Stimulated activated CD4-positive, alpha-beta T cell treated with anti-CD3 and anti-CD28 coated beads, Interleukin-2, amount 100 ng/mL, for 48 hours (primary cell): ENCODE data around the gene GNAI3.

Experiments used
- DNase-seq, 2 donors: peaks; one replicate each; pipeline ENCODE4 v3.0.0-alpha.2; 2020

GNAI3 gene

DNA sequence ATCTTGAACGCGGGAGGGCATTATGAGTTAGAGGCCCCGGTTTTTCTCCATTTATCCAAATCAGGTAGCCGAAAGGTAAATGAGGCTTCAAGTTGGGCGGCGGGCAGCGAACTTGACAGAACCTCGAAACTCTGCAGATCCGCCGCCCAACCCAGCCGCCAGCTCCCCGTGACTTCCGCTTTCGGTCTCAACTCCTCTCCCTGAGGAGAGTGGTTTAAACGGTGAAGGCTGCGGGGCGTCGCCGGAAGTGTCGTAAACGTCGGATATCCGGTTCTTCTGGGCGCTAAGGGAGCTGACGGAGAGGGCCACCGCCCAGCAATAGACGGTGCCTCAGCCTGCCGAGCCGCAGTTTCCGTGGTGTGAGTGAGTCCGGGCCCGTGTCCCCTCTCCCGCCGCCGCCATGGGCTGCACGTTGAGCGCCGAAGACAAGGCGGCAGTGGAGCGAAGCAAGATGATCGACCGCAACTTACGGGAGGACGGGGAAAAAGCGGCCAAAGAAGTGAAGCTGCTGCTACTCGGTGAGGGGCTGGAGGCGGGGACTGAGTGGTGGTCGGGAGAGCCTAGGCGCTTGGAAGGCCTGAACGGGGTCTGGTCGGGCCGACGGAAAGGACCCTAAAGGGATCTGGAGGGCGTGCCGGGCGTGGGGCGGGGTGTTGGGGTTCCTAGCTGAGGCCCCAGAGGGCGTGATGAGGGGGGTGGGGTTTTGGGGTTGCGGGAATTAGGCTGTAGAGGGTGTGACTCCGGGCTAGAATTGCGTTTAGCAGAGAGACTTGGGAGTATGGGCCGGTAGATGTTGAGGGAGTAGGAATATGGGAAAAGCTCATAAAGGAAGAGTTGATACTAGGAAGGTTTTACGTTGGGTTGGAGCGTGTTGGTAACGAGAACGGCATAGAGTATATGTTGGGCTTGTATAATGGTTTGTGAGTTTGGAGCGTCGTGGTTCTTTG, at the start of gene GNAI3:
Gene GNAI3 (plus strand): TSS at position 295 of the 947 bp plus-strand sequence. CDS start 106 bp downstream, at position 401.
- DNase-seq, result peak; percentile 88 to 91

DNA sequence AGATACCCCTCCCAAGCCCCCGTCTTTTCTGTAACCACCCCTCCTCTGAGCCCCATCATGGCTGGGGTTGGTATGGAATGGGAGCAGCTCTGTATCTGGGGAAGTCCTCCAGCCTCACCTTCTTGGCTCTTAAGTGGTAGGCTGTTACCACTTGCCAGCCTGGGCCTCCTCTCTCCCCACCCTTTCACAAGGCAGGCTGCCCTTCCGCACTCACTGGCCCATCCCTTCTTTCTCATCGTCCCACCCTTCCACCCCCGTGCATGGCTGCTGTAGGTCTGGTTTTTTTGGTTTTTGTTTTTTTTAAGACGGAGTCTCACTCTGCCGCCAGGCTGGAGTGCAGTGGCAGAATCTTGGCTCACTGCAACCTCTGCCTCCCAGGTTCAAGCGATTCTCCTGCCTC, 49.3 kb upstream of the GNAI3 start:
- DNase-seq, result no peak

DNA sequence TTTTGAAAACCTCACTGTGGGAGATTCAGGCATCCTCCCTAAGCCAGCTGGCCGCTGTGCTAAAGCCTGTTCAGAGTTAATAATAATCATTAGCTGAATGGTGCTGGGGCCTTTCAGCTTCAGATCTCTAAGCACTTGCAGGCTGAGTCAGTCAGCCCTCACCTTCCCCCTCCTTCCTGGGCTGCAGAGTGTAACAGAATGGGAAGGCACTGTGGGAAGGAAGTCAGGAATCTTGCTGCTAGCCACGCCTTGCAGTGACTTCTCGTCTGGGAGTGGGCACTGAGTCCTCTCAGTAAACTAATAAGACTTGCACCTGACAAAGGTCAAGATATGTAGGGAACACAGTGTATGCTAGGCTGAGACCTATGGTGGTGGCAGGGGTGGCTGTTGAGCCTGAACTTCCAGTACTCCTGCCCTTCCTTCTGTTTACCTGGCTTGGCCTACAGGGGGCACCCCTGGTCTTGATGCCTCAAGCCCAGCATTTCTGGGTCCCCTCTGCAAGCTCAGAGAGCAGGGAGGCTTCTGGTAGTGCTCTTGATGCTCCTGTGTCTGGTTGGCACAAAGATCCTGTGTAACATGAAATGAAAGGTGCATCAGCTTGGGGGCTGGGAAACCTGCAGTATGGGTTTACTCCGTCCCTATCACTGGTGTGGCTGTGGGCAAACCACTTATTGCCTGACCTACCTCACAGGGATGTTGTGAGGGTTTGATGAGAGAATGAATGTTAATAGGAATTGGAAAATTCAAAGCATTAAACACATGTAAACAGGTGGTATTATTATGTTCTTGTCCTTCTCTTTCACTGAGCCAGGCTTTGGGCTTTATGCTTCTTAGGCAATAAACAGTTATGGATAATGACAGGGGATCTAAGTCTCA, 48.5 kb upstream of the GNAI3 start:
- peak; percentile 49 to 61 for DNase-seq

DNA sequence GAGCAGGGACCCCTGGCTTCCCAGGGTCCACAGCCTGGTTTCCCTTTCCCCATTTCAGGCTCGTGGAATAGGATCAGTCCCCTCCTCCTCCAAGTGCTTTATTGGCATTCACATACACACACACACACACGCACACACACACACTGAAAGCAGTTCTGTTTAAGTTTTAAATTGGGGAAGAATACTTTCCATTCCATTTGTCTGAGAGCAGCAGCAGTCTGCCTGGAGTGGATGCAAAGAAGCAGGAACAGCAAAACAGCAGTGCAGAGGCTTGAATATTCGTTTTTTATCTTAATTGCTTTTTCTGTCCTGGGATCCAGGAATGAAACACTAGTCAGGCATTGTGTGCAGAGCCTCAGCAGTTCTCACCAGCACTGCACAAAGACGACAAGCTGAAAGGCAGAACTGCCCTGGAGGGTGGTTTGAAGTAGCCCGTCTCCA, 47.5 kb upstream of the GNAI3 start:
- no peak for DNase-seq

DNA sequence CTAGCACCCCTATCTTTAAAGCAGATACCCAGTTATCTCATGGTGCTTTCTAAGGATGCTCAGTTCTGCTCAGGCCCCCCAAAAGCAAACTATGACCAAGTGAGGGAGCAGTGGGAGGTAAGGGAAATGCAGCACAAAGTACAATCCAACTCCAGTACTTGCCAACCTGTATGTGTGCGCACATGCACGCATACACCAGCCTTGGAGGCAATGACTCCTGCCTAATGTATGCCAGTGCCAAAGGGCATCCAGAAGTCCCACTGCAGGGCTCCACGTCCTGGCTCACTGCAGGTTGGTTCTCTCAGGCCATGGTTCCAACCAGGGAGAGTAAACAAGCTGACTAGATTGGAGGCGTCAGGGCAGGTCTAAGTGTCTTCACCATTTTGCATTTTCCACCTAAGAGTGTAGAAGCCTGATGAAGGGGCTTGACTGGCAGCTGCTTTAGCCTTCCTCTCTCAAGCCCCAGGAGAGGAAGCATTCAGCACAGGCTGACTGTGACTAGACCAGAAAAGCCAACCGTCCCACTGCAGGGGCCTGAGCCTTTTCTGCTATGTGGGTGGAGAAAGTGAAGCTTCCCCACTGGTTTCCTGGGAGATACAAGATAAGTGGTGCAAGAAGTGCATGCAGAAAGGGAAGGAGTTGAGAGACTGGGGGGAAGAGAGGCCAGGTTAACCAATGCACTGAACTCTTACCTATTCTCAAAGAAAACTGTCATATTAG, 46.6 kb upstream of the GNAI3 start:
- no peak for DNase-seq

DNA sequence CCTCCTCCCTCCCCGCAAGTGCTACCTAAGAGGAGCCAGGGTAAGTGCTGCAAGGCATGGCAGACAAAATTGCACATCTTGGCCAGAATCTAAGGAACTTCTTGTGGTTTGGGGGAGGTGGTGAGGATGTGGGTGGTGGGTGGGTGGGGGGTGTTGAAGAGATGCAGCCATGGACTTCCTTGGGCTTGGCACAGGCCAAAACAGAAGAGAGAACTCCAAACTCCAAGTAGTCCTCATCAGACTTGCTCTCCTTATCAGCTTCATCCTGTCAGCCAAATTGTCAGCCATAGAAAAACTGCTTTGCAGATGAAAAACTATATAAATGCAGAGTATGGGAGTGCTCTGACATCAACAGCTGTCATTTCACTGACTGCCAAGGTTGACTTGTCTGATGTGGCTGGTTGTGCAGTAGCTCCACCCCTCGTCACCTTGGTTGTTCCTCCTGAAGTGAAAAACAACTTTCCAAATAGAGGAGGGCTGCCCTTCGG, 46.0 kb upstream of the GNAI3 start:
- no peak for DNase-seq

DNA sequence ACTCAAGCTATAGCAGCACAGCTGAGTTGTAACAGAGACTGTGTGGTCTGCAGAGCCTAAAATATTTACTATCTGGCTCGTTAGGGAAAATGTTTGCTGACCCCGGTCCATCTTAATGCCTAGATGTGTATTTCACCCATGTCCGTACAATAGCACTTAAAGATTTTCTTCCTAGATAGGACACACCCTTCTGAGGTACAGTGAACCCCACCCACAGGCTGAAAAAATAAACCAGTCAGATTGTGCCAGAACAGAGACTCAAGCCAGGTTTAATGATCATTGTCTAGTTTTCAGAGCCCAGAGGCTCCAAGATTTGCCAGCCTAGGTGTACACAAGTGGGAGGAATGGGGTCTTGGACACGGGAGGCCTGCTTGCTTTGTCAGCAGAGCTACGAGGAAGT, 44.5 kb upstream of the GNAI3 start:
- DNase-seq, result no peak

DNA sequence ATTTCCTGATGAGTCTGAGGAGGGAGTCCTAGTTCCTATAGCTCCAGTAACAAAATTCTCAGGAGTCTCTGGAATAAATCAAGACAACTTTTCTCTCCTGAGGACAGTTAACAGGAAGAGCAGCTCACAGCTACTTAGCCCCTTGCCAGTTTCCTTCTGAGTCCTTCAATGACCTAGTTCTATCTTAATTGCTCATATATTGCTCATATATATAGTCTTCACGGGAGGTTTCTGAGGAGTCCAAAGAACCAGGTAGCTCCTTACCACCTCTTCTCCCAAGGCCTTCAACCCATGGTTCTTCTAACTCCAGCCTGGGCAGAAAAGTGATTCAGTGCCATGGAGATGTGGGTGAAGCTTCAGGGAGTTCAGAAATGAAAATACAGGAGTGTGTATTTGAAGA, 43.4 kb upstream of the GNAI3 start:
- no peak for DNase-seq

DNA sequence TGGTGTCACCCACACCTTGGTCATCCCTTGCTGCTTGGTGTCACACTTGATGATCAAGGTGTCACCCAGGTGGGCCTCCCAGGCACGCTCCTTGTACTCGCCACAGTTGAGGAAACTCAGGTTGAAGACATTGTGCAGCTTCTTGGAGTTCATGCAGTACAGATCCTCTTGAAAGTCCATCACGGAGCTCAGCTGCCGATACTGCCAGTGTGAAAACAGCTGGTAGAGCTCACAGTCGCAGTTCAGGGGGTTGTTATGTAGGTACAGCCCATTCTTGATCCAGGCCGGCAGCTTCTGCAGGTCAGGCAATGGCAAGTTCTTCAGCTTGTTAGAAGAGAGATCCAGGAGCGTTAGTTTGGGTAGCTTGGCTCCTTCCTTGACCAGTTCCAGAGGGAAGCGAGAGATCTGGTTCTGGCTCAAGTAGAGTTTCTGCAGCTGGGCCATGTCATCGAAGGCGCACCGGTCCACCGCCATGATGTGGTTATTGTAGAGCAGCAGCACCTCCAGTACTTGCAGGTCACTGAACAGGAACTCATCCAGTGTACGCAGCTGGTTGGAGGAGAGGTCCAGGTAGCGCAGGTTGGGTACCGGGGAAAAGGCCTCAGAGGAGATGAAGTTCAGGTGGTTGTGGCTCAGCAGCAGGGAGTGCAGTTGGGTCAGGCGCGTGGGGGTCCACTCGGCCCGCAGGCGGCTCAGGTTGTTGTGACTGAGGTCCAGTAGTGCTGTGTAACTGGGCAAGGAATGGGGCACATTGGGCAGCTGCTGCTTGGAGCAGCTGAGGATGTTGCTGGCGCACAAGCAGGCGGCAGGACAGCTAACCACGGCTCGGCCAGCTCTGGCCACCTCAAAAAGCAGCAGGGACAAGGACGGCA, 40.2 kb upstream of the GNAI3 start:
- no peak for DNase-seq

DNA sequence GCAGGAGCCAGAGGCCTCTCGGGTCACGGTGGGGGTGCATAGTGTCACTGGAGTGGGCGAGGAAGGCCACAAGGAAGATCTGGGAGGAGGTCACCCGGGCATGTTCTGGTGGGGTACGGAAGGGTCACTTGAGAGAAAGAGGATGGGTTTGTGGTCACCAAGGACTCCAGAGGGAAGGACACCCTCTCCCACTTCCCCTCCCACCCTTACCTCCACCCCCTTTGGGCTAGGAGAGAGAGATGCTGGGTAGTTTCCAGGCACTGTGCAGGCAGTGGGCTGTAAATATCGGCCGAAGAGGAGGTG, 39.6 kb upstream of the GNAI3 start:
- no peak for DNase-seq

DNA sequence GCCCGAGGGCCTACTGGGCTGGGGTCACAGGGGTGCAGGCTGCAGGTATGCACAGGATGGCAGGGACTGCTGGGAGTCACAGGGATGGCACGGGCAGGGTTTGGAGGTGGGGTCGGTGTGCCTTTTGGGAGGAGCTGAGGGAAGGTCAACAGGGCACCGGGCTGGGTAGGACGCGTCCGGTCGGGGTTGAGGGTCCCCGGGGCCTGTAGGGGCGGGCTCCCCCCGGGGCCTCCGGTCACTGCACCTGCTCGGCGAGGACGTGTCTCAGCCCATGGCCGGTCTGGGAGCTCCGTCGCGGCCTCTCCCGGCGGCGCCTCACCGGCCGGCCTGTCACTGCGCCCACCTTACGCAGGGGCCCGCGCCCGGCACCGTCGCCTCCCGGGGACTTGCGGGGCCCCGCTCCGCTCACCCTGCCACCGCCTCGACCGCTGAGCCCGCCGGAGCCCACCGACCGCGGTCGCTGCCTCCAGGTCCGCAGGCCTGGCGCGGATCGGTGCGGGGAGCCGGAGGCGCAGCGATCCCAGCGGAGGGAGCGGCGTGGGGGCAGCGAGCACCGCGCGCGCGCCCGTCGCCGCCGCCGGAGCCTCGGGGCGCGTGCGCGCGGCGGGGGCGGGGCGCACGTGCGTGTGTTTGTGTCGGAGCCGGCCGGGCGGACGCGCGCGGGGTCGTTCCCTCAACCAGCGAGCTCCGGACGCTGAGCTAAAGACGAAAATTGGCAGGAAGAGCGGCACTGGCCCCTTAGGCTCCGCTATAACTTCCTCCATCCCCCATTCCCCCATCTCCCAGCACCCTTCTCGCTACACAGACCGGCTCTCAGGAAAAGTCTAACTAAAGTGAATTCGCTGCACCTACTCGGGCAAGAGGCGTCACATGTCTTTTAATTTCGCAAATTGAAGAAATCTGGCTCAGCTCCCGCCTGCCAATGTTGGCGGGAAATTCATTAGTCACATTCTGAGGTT, 39.0 kb upstream of the GNAI3 start, which contains the start of gene AMIGO1:
Gene AMIGO1 (minus strand): TSS at position 552 of the 959 bp plus-strand sequence. CDS start 815 bp downstream, outside the sequence.
- peak; percentile 52 to 61 for DNase-seq

DNA sequence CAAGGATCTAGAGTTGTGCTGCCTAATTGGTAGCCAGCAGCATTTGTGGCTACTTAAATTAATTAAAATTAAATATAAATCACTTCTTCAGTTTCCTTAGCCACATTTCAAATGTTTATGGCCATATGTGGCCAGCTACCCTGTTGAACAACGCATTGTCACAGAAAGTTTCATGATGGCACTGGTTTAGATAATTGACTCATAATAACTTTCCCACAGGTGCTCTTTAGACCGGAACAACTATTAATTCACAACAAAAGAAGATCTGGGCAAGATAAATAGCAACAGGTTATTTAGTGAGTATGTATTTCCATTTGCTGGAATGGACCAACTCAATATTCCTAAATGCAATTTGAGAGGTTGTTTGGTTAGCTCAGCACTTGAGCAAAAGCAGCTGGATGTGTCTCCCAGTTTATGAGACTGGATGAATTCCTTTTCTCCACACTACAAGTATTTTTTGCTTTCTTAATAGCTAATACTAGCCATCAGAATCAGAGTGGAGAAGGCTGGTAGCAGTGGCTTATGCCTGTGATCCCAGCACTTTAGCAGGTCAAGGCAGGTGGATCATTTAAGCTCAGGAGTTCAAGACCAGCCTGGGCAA, 35.2 kb upstream of the GNAI3 start:
- DNase-seq, result no peak

DNA sequence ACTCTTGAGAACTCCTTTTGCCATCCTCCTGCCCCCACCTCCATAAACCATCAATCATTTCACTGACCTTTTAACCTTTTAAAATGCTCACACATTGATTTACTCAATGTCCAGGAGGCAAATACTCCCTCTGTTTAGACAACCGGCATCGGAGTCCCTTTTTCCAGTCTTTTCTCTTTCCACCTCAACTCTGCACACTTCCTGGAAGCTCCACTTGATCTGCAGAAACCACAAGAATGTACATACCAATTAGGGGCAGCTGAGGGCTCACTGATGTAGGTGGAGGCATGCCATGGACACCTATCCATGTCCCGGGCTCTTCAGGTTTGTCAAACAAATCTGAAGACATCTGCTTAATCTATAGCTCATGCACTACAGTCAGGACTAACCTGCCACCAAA, 33.6 kb upstream of the GNAI3 start:
- no peak for DNase-seq

DNA sequence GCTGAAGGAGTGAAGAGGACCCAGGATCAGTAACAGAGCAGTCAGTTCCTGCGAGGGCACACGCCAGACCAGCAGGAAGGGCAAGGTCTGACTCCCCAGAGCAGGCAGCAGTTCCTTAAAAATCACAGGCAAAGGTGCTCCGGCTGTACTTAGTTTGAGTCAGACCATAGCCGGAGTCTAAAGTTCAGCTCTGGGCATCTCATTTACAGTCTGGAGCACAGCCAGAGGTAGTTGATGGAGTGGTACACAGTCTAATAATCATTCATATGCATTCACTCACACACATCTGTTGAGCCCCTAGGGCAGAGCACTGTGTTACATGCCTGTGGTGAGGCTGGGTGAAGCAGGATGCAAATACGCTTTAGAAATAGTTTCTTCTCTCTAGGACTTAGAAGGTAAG, 31.5 kb upstream of the GNAI3 start:
- no peak for DNase-seq

DNA sequence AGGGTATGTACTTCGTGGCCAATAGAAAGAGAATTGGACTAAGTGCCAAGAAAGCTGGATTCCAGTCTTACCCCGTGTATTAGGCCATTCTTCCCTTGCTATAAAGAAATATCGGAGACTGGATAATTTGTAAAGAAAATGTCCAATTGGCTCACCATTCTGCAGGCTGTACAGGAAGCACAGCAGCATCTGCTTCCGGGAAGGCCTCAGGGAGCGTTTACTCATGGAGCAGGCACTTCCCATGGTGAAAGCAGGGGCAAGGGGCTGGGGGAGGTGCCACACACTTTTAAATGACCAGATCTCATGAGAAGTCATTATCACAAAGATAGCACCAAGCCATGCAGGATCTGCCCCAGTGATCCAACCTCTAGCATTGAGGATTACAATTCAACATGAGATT, 31.1 kb upstream of the GNAI3 start:
- DNase-seq, result no peak

DNA sequence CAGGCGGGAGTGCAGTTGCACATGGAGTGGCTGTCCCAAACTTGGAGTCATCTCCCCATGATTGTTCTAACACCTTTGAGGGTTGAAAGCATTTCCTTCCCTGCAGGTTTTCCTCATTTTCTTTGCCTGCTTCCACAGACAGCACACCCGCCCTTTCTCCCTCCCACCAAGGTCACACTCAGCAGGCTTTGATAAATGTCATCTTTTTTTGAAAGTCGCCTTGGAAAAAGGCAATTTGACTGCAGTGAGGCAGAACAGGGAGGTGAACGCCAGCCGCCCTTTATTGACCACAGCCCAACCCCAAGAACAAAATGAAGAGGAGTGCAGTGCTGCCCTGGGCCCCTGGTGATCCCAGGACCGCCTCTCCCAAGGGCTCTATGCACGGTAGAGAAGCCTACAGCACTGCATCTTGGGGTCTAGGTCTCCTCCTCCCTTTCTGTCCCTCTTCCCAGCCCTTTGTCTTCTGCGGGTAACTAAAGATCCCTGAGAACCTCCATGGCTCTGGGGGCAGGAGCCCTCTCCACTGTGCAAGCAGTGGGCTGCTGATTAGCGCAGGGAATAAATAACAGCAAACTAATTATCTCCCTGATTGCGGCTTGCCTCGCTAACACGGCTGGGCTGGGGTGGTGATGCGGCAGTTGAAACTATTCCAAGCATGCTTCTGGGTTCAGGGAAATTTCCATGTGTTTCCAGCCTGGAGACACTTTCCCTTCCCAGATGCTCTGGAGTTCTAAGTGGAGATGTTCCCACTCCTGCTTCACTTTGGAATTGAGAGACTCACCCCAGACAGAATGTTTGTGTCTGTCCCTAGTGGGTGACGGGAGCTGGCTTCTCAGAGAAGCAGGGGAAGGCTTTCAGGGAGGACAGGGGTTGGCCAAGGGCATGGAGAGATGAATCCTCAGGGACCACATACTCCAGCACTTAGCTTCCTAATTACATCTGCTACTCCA, 27.1 kb upstream of the GNAI3 start:
- no peak for DNase-seq

DNA sequence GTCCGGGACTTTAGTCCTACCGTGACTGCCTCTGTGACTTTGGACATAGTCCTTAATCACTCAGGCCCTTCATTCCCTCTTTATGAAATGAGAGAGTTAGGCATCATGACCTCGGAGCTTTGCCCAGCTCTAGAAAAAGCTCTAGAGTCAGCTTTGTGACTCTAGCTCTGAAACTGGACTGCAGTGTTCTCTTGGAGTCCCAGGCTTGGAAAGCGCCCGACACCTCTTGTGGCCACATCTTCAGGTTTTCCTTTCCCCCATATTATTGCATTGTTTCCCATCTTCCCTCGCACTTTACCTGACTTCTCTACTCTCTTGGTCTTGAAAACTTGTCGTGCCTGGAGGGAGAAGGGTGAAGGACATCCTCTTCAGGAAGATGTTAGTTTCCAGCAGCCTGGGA, 26.4 kb upstream of the GNAI3 start:
- DNase-seq, result no peak

DNA sequence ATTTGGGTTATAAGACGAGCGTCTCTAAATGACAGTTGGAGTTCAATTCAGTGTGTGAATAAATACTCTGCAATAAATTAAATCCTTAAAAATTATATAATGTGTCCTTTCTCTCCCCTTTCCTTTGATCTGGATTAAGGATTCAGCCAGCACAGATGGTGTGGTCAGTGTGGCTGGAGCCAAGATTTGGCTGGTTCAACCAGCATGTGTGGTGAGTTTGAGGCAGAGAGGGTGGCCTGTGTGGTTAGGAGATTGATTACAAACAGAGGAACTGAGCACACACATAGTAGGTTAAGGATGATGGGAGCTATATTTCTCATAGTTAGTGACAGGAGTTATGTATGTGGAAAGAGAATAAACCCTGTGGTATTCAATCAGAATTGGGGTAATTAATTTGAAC, 24.7 kb upstream of the GNAI3 start:
- DNase-seq, result no peak
